ENCODE results near the gene AKR1A1.
"Not testable (repeated sequence)": the region's sequence is repeated elsewhere in the genome, so short reads cannot be mapped to it uniquely, and the experiment has no call there.

AKR1A1 gene

GRCh38 chr1:45521413-45522323 is 29.0 kb upstream of the AKR1A1 start, which contains the start of gene PRDX1:
Gene PRDX1, minus strand, starts transcription at chr1:45521884. Its CDS starts 2,841 bp downstream, at chr1:45519043.
- TF ChIP-seq CTCF (IDR thresholded peaks at IDR 0.05; ENCODE audit: extremely low read depth, missing control alignments) = no peak
- DNase-seq (ENCODE audit: low spot score) = peak; percentile 93

- DNase-seq (ENCODE audit: low spot score) = no peak
- no peak for TF ChIP-seq CTCF (IDR thresholded peaks at IDR 0.05; ENCODE audit: extremely low read depth, missing control alignments)
These were observed 28.1 kb upstream of the AKR1A1 start for GRCh38 chr1:45522324-45523104.

GRCh38 chr1:45523516-45523915 is 27.1 kb upstream of the AKR1A1 start:
- DNase-seq (ENCODE audit: low spot score) = not testable (repeated sequence)

- not testable (repeated sequence) for DNase-seq (ENCODE audit: low spot score)
These were observed 26.7 kb upstream of the AKR1A1 start for GRCh38 chr1:45523975-45524374.

- no peak for DNase-seq (ENCODE audit: low spot score)
- no peak for TF ChIP-seq CTCF (IDR thresholded peaks at IDR 0.05; ENCODE audit: extremely low read depth, missing control alignments)
These were observed 24.4 kb upstream of the AKR1A1 start for GRCh38 chr1:45526135-45526644.

- DNase-seq (ENCODE audit: low spot score) = no peak
- no peak for TF ChIP-seq CTCF (IDR thresholded peaks at IDR 0.05; ENCODE audit: extremely low read depth, missing control alignments)
These were observed 19.9 kb upstream of the AKR1A1 start for GRCh38 chr1:45530632-45531135.

- DNase-seq (ENCODE audit: low spot score) = no peak
- TF ChIP-seq CTCF (IDR thresholded peaks at IDR 0.05; ENCODE audit: extremely low read depth, missing control alignments) = no peak
These were observed 18.8 kb upstream of the AKR1A1 start for GRCh38 chr1:45531873-45532272.
